Esophagus muscularis mucosa (tissue), 3 donors: ENCODE data around the gene SNAP91.

ENCODE experiments used
- CTCF ChIP-seq, 3 experiments: fragments of 200-600 bp in 2 of 3; fragments of 450-650 bp in 1 of 3; sonication (generic) in 2 of 3; IDR thresholded peaks; one replicate each; pipeline ENCODE4 v1.5.1; 2017 to 2019; ENCODE audit warnings: antibody characterized with exemption in 3 of 3, mild to moderate bottlenecking in 2 of 3, moderate library complexity in 1 of 3
- POLR2A ChIP-seq: fragments of 450-650 bp; IDR thresholded peaks from one replicate; pipeline ENCODE4 v1.6.1; 2017; ENCODE audit warnings: antibody characterized with exemption, moderate library complexity, mild to moderate bottlenecking, low read depth

DNA sequence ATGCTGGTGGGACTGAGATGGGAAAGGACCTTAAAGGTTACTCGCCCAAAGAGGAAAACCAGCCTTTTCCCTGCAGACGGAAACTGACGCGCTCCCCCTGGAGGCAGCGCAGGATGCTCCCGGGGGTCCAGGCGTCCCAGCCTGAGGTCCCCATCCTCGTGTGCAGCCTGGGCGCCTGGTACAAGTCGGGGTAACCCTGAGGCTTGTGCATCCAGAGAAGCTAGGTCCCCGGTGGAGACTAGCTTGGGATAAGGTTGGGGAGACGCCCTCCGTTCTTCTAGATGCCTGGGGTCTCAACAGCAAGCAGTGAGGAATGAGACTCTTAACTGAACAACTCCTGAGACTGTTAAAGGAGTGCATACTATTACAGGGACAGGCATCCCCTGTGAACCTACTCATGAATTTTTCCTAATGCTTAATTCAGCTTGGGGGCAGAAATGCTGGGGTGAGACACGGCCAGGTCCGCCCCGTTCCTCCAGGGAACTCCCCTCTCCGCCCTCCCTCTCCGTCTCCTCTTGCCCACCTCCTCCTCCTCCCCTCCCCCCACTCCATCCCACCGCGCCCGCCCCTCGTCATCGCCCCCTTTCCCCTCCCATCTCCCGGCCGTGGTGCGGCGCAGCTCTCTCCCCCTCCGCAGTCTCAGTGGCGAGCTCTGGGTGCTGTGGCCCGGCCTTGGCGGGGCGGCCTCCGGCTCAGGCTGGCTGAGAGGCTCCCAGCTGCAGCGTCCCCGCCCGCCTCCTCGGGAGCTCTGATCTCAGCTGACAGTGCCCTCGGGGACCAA lies 196.8 kb downstream of the SNAP91 start, which contains the start of gene PRSS35:
- TF ChIP-seq CTCF (IDR thresholded peaks at IDR 0.05) (peak; percentile 51 to 76 (median 63)), POLR2A (no peak)
